Osteocyte (in vitro differentiated cells): ENCODE measurements around the gene BEAN1. TPM values are rescaled to one million over a fixed set of nuclear protein-coding genes. Genes with fewer than 3 reads are reported as not detected.

Experiments used
- total RNA-seq: library from RNA; stranded (reverse); gene quantifications from 2 replicates; pipeline ENCODE4 v1.2.1, GENCODE V29; 2021

Gene BEAN1
- total RNA-seq, 1 donor from 2014 or later = 0.97 TPM

Other genes with a start within 250 kb of the BEAN1 start
- gene CDH5, start 60.6 kb upstream of the BEAN1 start, total RNA-seq = 0.31 TPM in 1 of 2 replicates, not detected in the other
- gene TK2, start 122.8 kb downstream of the BEAN1 start, total RNA-seq = 33.2 and 37.4 TPM in 2 replicates
- 41.5 and 42.5 TPM in 2 replicates for gene CKLF, start 125.3 kb downstream of the BEAN1 start, total RNA-seq
- gene CMTM1, start 139.1 kb downstream of the BEAN1 start, total RNA-seq = 7.8 and 8.0 TPM in 2 replicates
- not detected in 2 replicates for gene CMTM2, start 152.2 kb downstream of the BEAN1 start, total RNA-seq
- 96.3 and 104 TPM in 2 replicates for gene CMTM3, start 177.4 kb downstream of the BEAN1 start, total RNA-seq